Measurements from ENCODE around the gene DGKI.

The DGKI gene

DNA sequence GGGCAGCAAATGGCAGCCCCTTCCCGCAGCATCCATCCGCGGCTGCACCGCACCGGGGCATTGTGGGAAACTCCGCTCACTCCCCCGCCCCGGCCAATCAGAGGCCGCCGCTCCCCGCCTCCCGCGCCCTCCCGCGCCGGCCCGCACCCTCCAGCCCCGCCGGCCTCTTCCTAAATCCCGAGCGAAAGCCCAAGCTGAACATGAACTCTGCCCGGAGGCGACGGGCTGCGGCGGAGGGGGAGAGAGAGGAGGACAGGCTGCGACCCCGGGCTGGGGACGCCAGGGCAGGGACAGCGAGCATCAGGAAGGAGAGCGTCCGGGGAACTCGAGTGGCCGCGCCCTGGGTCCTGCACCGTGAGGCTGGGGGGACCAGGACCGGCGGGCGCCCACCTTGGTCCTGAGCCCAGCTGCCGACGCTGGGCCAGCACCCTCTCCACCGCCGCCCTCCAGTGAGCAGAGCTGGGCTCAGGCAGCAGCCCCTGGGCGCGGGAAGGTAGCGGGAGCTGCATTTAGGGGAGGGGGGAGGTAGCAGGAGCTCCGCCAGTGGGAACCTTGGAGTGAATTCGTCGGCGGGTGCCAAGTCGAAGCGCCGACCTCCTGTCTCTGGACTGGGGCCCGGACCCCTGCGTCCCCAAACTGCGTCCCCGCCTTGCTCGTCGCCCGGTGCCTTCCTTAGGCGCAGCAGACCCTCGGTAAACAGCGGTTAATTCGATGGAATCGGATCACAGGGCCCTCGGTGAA is at the start of gene DGKI:
Gene DGKI, minus strand, starts transcription at position 148 of the 741 bp plus-strand sequence.
- no peak for DNase-seq (ENCODE audit: low read depth in 1 of 2, low spot score in 1 of 2)

DNA sequence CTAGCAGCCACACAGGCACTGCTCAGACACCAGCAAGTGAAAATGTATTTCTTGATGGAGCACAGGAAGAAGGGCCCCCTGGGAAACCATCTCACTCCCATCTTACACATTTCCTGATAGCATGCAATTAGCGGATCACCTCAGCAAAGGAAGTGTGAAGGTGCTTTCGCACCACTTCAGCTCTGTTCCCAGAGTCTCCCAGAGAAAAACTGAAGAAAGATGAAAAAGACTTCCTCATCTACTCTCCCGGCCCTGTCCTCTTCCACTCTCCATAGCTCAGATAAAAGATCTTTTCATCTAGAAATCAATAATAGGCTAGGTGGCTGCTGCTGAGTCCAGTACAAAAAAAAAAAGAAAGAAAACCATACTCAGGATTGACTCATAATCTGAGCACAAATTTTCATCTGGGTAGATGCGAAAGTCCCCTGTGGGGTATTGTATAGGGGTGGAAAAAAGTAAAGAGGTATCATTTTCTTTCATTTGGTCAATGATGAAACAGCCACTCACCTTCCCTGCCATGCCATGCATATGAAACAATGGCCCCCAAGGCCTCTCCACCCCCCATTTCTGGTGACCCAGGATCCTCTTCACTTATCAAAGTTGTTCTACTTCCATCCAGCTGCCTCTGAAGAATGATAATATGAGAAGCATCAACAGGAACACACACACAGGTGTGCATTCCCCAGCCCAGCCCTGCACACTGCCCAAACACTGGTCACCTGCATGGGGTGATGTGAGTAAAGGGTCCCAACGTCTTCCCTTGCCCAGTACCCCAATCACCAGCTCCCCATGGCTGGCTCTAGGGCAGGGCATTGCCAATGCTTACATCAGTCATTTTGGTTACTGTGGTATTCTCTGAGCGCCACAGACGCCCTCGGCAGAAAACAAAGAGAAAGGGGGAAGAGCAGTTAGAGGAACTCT is 48.8 kb upstream of the DGKI start:
- DNase-seq (ENCODE audit: low read depth in 1 of 2, low spot score in 1 of 2), result no peak

DNA sequence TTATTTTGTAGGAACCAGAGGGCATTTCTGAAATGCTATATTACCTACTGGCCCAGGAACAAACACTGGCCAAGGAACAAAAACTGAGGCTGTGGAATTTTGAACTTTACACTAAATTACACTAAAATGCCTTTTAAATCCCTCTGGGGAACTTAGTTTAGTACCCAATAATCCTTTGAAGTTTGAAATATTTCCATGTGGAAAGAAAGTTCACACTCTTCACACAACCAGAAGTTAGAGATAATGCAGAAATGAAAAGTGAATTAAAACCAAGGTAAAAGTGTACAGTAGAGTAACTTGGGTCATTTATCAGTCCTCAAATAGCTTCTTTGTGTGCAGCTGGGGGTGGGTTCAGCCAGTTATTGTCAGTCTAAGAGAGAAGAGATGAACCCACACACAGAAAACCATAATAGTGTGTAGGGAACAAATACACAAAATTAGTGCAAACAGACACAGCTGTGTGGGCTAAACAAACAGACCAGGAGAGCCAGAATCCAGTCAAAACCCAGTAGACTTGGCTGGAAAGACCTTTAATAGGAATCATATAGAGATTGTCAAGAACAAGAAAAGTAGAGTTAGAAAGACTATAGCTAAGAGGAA is 46.5 kb upstream of the DGKI start:
- no peak for DNase-seq (ENCODE audit: low read depth in 1 of 2, low spot score in 1 of 2)

DNA sequence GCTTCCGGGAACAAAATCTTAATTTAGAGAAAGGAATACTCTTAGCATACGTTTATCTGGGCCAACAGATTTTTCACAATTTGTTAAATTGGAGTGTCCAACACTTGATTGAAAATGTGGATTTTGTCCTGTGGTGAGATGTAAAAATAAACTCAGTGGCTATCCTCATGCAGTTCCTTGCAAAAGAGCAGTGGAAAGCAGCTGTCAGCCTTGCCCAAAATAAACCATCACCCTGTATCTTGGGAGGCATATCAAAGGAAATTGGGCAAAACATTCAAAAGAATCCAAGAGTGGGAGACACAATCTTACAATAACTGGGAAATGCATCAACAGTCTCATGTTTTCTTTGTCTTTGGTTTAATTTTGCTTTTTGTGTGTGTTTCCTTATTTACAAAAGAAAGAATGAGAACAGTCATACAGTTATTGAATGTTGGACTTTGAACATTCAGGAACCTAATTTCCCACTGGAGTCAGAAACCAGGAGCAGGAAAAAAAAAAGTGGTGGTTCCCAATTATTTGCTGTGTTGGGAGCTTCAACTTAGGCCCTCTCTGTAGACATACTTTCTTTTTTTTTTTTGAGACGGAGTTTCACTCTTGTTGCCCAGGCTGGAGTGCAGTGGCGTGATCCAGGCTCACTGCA is 44.4 kb upstream of the DGKI start:
- DNase-seq (ENCODE audit: low read depth in 1 of 2, low spot score in 1 of 2), result no peak

DNA sequence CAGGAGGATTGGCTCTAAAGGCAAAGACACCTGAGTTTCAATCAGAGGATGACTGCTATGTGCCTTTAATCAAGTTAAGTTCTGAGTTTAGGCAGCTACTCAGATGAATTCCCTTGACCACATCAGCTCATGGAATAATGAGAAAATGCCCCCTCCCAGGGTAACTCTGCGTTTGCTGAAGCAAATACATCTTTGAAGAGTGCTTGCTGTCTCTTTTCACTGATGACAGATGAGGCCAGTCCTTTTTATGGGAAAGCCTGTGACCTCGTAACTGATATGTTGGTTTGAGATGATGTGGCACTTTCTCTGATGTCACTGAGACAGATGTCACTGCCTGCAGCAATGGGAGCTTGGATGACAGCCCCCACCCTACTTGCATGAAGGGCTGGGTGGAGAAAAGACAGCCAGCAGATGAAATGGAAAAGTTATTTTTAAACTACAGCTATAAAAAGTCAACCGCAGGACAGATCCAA is 43.7 kb upstream of the DGKI start:
- DNase-seq (ENCODE audit: low read depth in 1 of 2, low spot score in 1 of 2), result no peak

DNA sequence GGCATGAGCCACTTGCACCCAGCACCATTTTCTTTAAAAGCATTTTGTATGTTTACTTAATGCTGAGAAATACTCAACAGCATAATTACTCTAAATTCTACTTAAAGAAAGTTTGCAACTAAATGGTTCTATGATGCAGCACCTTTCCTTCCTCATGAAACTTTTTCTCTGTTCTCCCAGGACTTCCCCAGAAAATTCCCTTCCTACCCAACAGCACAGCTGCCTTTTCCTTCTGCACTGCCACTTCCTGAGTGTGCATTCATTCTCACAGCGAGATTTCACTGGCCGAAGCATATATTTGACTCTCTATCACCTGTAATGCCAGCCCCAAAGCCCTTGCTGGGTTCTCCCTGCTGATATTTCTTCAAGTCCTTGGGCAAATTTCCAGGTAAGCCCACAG is 41.5 kb upstream of the DGKI start:
- no peak for DNase-seq (ENCODE audit: low read depth in 1 of 2, low spot score in 1 of 2)

DNA sequence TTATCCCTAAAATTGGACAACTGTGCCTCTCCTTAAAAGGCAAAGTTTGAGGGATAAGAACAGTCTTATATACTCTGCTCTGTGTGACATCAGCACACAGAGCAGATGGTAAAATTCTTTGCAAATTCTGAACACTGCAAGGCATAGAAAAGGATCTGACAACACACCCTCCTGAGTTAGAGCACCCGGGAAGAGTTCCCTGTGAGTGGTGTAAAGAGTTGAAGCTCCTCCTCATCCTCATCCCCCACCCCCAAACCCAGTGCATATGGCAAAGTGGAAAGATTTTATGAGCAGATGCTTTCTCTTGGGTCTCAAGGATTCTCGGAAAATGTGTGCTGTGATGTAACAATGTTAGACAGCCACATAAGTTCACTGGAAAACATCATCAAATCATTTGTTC is 40.0 kb upstream of the DGKI start:
- DNase-seq (ENCODE audit: low read depth in 1 of 2, low spot score in 1 of 2), result no peak

DNA sequence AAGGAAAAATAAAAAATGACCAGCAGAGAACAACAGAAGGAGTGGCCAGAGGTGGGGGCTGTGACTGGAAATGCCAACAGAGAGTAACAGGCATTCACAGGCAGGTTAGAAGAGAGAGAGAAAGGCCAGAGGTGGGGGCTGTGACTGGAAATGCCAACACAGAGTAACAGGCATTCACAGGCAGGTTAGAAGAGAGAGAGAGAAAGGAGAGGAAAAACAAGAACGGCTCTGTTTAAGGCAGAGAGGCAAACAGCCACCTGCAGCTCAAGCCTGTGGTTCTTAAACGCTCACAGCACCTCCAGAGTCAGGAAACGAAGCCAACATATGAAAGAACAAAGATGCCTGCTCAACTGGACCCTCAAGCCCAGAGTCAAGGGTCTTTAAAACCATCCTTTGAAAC is 39.5 kb upstream of the DGKI start:
- no peak for DNase-seq (ENCODE audit: low read depth in 1 of 2, low spot score in 1 of 2)

DNA sequence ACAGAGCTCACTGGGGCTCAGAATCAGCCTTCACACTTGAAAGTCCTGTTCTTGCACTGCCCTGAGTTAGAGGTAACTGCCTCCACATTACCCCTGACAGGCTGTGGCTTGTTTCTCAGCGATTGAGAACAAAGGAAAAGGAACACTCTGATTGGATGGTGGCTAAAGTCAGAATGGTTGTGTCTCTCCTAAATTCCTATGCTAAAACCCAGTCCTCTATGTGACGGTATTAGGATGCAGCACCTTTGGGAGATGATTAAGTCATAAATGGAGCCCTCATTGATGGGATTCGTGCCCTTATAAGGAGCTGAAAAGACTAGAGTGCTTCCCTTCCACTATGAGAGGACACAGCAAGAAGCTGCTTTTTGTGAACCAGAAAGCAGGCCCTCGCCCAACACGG is 38.9 kb upstream of the DGKI start:
- DNase-seq (ENCODE audit: low read depth in 1 of 2, low spot score in 1 of 2), result no peak

DNA sequence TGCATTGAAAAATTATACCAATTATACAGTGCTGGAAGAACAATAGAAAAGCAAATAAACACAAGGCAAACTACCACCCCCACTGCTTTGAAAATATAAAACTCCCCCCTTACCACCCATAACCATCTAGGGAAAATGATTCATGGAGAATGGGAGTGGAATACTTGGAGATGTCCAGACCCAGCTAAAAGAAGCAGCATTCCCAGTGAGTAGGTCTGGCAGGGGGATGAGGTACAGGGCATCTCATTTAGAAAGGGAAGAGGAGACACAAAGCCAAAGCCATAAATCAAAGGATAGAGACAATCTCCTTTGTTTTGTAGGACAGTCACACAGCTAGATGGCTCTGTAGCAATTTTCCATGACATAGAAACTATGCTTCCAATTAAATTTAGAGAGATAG is 36.0 kb upstream of the DGKI start:
- DNase-seq (ENCODE audit: low read depth in 1 of 2, low spot score in 1 of 2), result no peak

DNA sequence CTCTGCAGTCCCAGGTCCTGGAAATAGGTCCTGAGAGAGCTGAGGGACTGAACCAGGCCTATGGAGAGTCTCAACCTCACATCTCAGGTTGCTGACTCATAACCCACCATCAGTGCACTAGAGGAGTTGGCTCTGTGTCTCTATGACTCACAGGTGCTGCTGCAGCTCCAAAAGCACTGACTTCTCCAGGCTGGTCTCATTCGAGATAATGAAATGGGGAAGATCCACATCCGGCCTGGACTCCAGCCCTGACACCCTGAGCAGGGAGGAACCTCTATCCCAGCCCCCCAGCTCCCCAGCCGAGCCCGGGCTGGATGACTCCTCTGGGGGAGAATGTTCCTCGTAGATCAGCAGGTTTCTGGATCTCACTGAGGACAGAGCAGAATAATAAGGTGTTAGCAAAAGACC is 35.5 kb upstream of the DGKI start:
- DNase-seq (ENCODE audit: low read depth in 1 of 2, low spot score in 1 of 2), result no peak

DNA sequence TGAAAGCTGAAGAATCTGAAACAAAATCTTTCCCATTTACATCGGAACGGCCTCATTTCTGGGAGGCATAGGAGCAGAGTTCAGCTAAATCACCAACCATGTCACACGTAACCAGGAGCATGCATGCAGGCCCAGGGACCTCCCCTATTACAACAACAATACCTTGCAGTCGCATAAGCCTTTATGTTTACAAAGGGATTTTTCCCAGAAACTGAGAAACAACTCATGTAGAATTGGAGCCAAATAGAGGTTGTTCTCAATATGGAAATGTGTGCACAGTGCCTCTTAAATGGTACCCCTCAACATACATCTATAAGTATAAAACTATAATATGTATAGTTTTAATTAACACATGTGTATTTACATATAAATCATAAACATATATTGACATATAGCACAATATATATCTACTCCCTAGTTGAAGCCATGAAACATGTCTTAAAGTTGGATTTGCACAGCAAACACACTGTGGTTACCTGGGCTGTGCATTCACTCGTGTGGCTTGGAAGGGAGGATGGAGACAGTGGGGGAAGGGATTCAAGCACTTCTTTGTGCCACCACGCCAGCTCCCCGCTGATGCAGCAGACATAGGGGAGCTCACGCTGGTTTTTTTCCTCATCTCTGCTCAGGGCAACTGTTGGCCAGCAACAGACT is 35.0 kb upstream of the DGKI start:
- DNase-seq (ENCODE audit: low read depth in 1 of 2, low spot score in 1 of 2), result no peak

DNA sequence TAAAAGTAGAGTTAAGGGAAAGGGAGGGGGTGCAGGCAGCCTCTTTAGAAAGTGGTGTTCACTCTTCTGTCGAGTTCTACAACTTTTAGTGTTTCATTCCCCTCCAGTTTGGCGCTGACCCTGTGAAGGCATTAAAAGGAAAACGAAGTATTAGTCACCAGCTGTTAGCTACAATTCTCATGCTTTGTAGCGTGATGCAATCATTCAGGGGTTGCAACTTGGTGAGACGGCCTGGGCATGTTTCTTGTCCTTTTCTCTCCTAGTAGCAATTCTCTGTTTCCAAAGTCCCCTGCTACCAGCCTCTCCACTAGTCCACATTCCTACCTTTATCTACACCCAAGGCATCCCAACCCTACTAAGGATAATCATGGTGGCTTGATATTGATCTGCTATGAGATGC is 33.7 kb upstream of the DGKI start:
- DNase-seq (ENCODE audit: low read depth in 1 of 2, low spot score in 1 of 2), result no peak

DNA sequence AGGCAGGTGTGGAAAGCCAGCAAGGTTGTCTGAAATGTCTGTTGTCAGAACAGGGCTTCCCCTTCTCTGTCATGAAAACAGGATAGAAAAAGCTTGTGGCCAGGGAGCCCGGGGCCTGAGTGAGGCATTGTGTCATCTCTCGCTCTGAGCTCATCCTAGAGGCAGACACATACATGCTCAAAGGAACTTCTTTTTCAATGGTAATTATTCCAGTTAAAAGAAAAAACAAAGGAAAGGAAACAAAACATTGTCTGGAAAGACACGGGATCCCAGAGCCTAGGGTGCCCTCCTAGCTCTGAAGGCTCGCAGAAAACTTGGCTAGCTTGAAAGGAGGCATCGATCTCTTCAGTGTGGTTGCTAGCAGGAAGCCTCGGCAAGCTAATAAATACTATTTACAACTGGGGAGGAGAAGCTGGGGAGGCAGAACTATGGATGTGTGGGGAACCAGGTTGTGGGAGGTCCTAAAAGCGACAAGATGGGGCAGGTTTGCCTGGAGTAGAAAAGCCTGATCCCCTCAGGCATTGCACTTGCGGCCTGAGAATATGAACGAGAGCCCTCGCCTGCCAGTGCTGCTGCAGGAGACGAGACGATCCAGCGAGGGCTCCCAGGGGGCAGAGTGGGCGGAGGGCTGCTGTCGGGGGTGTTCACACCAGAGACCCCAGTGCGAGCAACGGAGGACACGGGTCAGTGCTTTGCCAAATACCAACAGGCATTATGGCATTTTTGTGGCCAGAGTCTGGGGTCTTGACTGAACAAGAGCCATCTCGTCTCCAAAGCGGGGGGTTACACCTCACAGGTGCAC is 32.8 kb upstream of the DGKI start:
- DNase-seq (ENCODE audit: low read depth in 1 of 2, low spot score in 1 of 2), result no peak

DNA sequence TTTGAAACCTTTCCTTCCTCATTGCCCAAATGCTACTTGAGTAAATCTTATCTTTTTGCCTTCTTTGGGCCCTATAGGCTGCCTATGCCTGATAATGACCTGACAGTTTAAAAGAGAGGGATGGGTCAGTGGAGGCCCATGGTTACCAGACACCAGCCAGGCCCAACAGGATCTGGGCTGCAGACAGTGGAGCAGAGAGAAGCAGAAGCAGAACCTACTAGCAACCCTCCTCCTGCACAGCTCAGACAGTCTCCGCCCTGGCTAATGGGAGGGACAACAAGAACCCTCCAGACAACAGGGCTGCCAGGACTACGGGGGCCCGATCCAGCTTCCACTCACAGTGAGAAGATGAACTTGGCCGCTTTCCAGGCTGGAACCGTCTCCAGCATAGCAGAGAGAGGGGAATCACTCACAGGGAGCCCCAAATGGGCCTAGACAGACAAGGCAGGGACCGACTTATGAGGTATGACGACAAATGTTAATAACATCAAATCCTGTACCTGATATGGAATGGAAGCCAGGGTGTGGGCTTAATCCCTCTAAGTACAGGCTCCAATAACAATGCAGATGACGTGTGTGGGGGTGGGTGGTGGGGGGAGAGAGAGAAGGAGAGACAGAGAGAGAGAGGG is 31.7 kb upstream of the DGKI start:
- no peak for DNase-seq (ENCODE audit: low read depth in 1 of 2, low spot score in 1 of 2)

DNA sequence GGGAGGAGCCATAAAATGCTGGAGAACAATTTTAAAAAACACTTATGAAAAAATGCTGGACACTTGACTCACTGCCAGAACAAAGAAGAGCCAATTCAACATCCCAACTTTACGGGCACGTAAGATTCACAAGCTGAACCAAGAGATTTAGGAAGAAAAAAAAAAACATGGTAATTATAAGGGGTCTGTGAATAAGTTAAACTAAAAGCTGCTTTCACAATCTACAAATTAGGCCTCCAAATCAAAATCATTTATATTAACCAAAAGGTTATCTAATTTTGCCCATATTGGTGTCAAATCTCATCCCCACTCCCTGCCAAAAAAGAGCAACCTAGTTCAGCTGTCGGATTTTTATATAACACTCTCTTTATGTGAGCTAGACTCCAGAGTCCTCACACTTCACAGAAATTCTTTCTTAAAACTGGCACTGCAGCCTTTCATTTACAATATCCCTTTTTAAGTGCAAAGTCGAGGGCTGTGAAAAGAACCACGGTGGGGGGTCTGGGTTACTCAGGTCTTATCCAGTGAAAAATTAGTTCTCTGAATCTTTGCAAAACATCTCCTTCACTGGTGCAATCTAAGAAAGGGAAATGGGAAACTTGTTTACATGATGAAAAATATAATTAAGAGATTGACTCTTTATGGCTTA is 30.4 kb upstream of the DGKI start:
- no peak for DNase-seq (ENCODE audit: low read depth in 1 of 2, low spot score in 1 of 2)

DNA sequence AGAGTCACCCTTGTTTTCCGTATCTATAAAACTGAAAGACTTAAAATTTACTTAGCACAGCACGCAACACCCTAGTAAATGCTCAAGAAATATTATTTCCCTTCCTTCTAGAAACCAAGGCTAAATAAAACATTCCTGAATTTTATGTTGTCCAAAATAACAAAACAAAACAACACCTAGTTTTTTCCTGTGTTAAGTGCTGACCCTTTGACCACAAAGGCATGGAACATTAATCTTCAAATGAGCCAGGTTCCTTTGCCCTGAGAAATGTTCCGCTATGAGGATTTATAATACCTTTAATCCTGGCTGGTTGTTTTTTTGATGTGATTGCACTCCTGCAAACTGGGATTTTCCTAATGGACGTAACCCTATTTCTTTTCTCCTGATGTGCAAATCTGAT is 29.0 kb upstream of the DGKI start:
- no peak for DNase-seq (ENCODE audit: low read depth in 1 of 2, low spot score in 1 of 2)

DNA sequence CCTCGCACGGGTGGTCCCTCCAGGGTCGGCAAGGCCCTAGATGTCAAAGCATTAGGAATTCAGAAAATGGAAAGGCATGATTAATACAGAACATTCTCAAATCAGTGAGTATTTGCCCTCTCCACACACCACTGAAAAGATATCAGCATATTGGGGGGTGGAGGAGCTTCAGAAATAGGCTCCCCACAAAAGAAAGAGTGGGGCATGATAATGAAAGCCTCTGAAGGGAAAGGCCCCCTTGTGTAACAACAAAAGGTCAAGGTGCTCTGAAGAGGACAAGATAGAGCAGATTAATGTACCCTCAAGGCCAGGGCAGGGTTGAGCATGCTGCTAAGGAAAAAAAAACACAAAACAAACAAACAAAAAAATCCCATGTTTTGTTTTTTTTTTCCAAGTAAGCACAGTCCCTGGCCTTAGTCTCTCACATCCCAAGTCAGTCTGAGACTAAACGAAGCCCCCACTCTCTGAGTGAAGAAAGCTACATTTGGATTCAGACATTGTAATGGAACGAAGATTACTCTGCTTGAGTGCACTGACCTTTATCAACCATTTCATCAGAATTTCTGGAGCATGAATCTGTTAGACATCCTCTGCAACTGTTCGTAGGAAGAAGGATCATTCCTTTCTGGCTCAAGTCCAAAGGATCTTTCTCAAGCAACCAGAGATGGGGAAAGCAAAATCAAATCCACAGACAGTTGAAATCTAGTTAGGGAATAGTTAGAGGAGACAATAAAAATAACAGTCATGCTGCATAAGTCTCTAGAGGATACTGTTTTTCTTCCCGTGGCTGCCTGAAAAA is 27.4 kb upstream of the DGKI start:
- DNase-seq (ENCODE audit: low read depth in 1 of 2, low spot score in 1 of 2), result no peak

Measured in stimulated activated CD4-positive, alpha-beta T cell treated with anti-CD3 and anti-CD28 coated beads, Interleukin-15, amount 100 ng/mL, for 1 hour (primary cell).